Epithelial cell of proximal tubule (primary cell): Measurements from ENCODE around the gene PIGQ. TPM values are rescaled to one million over a fixed set of nuclear protein-coding genes. Genes with fewer than 3 reads are reported as not detected.

ENCODE experiments used
- DNase-seq: peaks from one replicate; pipeline ENCODE4 v3.0.0-alpha.2; 2011; ENCODE audit warnings: low read depth
- H3K4me3 ChIP-seq: 2 replicates; pipeline ENCODE4 v1.5.1; 2011; ENCODE audit warnings: low read depth, mild to moderate bottlenecking, low read length
- total RNA-seq: library from RNA; depleted of rRNA; stranded (reverse); fragments of >200 nt; gene quantifications from 2 replicates; pipeline ENCODE4 v1.2.3, GENCODE V29; 2015
- TF ChIP-seq, protein P1 (sequence below): conservative IDR thresholded peaks from 2 replicates; pipeline ENCODE4 v1.5.1; 2012; ENCODE audit warnings: low read depth, mild to moderate bottlenecking, low read length

PIGQ gene
- total RNA-seq, 1 donor from 2014 or later, result 60.9 TPM

DNA sequence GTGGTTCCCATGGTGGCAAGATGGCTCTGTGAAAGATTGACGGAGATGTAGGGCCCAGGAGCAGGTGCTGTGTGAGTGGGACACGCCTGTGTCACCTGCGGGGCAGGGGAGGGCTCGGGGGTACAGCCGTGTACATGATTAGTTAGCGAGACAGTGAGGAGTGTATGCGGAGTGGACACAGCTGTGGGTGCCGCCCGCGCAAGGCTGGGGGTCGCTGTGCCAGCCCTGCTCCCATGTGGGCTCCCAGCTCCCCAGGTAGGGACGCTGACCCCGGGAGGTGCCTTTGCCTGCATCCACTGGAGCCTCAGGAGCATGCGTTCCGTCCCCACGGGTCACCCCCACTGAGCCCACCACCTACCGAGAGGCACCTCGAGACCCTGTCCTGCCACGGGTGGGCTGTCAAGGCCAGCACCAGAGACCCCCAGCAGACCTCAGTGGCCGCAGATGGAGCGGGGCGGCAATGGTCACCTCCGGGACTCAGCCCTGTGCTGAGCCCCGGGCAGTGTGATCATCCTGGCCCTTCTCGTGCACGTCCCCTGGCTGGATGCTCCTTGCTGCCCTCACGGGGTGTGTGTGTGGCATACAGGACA, 34.8 kb upstream of the PIGQ start:
- DNase-seq, result no peak
- TF ChIP-seq, protein P1, sequence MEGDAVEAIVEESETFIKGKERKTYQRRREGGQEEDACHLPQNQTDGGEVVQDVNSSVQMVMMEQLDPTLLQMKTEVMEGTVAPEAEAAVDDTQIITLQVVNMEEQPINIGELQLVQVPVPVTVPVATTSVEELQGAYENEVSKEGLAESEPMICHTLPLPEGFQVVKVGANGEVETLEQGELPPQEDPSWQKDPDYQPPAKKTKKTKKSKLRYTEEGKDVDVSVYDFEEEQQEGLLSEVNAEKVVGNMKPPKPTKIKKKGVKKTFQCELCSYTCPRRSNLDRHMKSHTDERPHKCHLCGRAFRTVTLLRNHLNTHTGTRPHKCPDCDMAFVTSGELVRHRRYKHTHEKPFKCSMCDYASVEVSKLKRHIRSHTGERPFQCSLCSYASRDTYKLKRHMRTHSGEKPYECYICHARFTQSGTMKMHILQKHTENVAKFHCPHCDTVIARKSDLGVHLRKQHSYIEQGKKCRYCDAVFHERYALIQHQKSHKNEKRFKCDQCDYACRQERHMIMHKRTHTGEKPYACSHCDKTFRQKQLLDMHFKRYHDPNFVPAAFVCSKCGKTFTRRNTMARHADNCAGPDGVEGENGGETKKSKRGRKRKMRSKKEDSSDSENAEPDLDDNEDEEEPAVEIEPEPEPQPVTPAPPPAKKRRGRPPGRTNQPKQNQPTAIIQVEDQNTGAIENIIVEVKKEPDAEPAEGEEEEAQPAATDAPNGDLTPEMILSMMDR, result no peak
- no peak overlapping the region for H3K4me3 ChIP-seq

DNA sequence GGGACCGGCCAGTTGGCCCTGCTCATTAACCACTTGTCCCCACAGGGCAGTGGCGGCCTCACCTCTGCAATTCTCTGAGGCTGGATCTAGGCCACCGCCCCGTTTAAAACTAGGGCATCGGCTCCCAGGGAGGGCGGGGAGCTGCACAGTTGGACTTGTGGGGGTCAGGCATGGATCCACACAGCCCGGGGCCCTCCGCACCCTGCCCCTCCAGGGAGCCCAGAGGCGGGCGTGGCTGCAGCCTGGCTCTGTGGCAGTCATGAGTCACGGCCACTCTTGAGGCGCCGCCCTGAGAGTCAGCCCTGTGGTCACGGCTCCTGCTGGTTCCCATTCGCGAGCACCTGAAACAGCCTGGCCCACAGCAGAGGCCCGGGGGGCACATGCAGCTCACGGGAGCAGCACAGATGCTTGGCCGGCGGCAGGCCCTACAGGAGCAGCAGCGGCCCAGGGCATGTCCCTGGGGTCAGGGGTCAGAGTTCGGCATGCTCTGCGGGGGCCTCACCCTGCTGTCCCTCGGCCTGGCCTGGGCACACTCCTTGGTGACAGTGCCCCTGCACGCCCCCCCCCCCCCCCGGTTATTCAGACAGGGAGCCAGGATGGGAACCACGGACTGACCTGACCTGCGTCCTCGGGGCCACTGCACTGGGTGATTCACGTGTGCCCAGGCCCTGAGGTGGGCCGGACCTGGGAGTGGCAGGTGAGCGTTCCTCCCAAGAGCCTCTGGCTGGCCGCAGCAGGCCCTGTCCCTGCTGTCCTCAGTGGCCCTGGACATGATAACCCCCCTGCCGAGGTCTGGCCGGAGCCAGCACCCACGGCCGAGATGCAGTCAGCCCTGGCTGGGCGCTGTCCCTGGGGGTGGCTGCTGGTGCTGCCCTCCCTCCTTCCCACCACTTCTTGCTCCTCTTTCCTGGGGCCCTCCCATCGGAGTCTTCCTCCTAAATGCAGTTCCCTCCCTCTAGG, 34.0 kb upstream of the PIGQ start:
- DNase-seq, result no peak
- no peak overlapping the region for H3K4me3 ChIP-seq

DNA sequence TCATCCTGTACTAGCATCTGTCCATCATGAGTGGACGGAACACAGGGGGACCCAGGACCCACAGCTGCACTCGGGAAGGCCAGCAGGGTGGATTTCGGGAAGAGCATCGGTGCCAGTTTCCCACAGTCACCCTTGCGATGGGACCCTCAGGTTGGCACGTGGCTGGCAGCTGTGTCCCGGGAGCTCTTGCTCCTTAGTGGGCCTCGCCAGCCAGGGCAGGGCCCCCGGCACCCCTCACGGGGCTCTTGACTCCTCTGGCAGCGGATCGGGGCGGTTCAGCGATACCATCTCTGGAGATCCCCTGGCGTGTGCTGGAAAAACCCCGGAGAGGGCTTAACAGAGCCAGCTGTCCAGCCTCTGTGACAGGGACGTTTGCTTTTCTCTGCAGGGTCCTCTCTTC, 33.0 kb upstream of the PIGQ start:
- no peak overlapping the region for H3K4me3 ChIP-seq
- TF ChIP-seq, protein P1, result no peak
- DNase-seq, result no peak

More for the DNA sequence above, 34.0 kb upstream of the PIGQ start:
- TF ChIP-seq, protein P1, result no peak

DNA sequence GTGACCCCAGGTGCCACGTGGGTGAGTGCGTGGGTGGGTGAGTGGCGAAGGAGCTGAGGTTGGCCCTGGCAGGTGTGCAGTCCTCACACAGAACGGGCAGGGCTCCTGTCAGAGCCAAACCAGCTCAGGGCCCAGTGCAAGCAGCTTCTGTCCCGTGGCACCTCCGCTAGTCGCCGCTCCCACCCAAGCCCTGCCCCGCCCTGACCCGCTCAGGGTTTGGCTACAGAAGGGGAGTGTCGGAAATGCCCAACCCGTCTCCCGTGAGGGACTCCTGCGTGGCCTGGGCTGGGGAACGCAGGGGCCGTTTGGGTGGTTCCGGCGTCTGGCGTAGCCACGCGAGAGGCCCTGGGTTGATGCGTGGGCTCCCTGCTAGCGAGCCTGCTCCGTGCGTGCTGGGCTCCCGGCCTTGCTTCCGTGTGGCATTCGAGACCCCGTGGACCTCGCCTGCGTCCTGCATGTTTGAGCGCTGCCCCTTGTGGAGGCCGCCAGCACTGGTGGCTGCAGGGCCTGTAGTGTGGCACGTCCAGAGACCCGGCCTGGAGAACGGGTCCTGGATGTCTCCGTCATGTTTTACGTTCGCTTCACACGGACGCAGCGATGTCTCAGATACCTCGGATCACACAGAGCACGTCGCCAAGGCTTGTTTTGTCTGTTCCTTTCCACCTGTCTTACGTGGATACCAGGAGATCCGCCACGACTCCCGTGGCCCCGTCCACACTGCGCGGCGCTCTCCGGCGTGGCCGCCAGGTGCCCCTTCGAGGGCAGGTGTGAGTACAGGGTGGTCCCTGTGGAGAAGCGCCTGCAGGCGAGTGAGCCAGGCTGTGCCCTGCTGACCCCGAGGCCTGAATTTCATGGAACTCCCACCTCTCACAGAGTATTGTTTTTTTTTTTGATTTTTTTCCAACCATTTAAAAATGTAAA, 32.1 kb upstream of the PIGQ start:
- no peak for DNase-seq
- no peak overlapping the region for H3K4me3 ChIP-seq
- TF ChIP-seq, protein P1, result no peak

DNA sequence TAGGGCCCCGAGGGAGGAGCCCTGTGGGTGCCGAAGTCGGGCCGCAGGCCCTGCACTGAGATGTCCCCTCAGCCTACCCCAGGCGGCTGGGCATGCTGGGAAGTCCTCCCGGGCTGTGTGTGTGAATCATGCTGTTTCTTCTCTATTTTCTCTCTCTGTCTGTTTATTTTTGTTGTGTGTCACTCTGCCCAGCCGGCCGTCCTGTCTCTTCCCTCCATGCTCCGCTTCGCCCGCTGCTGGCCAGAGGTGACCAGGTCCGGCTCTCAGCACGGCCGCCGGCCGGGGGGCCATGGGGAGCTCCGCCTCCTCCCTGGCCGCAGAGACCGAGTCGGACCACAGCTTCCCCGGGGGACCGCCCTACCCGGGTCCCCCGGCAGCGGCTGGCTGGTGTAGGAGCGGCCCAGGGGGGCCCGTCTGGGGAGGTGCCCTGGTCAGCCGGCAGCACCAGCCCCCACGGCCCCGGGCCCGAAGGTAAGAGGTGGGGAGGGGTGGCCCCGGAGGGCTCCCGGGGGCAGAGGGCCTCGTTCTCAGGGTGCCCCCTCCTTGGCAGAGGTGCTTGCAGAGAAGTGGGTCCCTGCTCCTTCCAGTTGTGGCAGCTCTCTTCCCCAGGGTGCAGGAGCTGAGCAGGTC, 29.8 kb upstream of the PIGQ start:
- no peak overlapping the region for H3K4me3 ChIP-seq
- no peak for DNase-seq
- TF ChIP-seq, protein P1, result no peak

DNA sequence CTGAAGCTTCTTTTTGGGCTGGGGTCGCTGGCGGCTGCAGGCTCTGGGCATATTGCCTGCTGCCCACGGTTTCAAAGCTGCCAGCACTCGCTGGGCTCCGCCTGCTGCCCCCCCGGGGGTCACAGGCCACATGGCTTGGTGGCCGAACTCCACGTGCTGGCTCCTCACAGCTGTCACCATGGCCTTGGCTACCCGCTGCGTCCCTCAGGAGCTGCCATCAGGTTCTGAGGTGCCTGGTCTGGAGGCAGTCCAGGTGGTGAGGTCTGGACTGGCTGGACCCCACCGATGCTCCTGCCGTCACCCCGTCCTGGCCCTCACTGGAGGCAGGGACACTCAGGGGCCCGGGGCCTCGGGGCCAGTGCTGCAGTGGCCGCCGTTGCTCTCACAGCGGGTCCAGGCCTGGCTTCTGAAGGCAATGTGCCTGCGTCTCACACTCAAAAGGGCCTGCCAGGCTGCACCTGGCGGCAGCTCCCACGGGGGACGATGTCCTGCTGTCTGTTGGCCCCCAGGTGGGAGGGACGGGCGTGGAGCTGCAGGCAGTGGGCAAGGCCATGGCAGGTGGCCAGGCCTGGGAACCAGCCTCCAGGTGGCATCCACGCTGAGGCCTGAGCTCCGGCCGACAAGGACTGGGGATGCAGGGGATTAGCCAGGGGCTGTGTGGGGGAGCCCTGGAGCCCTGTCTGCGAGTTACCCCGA, 29.0 kb upstream of the PIGQ start:
- H3K4me3 ChIP-seq, result no peak overlapping the region
- no peak for DNase-seq
- TF ChIP-seq, protein P1, result no peak
